Measurements from ENCODE around the gene SERGEF.

SERGEF gene

GRCh38 chr11:17831883-17832282 is 181.0 kb downstream of the SERGEF start:
- Histone ChIP-seq H3K27me3 (replicated peaks; ENCODE audit: control insufficient read depth, insufficient read depth, low read length, poor library complexity, severe bottlenecking) (no peaks in the 10 kb centered on the region), H3K4me1 (ENCODE audit: control insufficient read depth, insufficient read depth, low read length, poor library complexity, severe bottlenecking) (no peaks in the 10 kb centered on the region), H3K4me3 (ENCODE audit: insufficient read depth, low read depth, low read length, poor library complexity, severe bottlenecking) (no peak overlapping the region), H3K36me3 (ENCODE audit: control insufficient read depth, insufficient read depth, low read length) (no peaks in the 10 kb centered on the region), H3K9me3 (ENCODE audit: control insufficient read depth, low read length) (no peaks in the 10 kb centered on the region), H3K27ac (ENCODE audit: insufficient read depth, low read length, poor library complexity, severe bottlenecking) (no peak overlapping the region)
- DNase-seq, result no peak

GRCh38 chr11:17831228-17831627 is 181.6 kb downstream of the SERGEF start:
- H3K9me3 ChIP-seq (ENCODE audit: control insufficient read depth, low read length), result no peaks in the 10 kb centered on the region
- DNase-seq, result no peak
- H3K27me3 ChIP-seq (replicated peaks; ENCODE audit: control insufficient read depth, insufficient read depth, low read length, poor library complexity, severe bottlenecking), result no peaks in the 10 kb centered on the region
- no peaks in the 10 kb centered on the region for H3K36me3 ChIP-seq (ENCODE audit: control insufficient read depth, insufficient read depth, low read length)
- no peak overlapping the region for H3K4me3 ChIP-seq (ENCODE audit: insufficient read depth, low read depth, low read length, poor library complexity, severe bottlenecking)
- no peak overlapping the region for H3K27ac ChIP-seq (ENCODE audit: insufficient read depth, low read length, poor library complexity, severe bottlenecking)
- H3K4me1 ChIP-seq (ENCODE audit: control insufficient read depth, insufficient read depth, low read length, poor library complexity, severe bottlenecking), result no peaks in the 10 kb centered on the region

GRCh38 chr11:17828311-17828751 is 184.5 kb downstream of the SERGEF start:
- Histone ChIP-seq H3K4me1 (ENCODE audit: control insufficient read depth, insufficient read depth, low read length, poor library complexity, severe bottlenecking) (no peaks in the 10 kb centered on the region), H3K36me3 (ENCODE audit: control insufficient read depth, insufficient read depth, low read length) (no peaks in the 10 kb centered on the region), H3K9me3 (ENCODE audit: control insufficient read depth, low read length) (no peaks in the 10 kb centered on the region), H3K27me3 (replicated peaks; ENCODE audit: control insufficient read depth, insufficient read depth, low read length, poor library complexity, severe bottlenecking) (no peaks in the 10 kb centered on the region), H3K4me3 (ENCODE audit: insufficient read depth, low read depth, low read length, poor library complexity, severe bottlenecking) (no peak overlapping the region), H3K27ac (ENCODE audit: insufficient read depth, low read length, poor library complexity, severe bottlenecking) (no peak overlapping the region)
- no peak for DNase-seq

- Histone ChIP-seq H3K27ac (ENCODE audit: insufficient read depth, low read length, poor library complexity, severe bottlenecking) (no peak overlapping the region), H3K36me3 (ENCODE audit: control insufficient read depth, insufficient read depth, low read length) (no peaks in the 10 kb centered on the region), H3K9me3 (ENCODE audit: control insufficient read depth, low read length) (no peaks in the 10 kb centered on the region), H3K4me3 (ENCODE audit: insufficient read depth, low read depth, low read length, poor library complexity, severe bottlenecking) (no peak overlapping the region), H3K4me1 (ENCODE audit: control insufficient read depth, insufficient read depth, low read length, poor library complexity, severe bottlenecking) (no peaks in the 10 kb centered on the region), H3K27me3 (replicated peaks; ENCODE audit: control insufficient read depth, insufficient read depth, low read length, poor library complexity, severe bottlenecking) (no peaks in the 10 kb centered on the region)
- DNase-seq, result no peak
Observed at GRCh38 chr11:17827006-17827405, 185.8 kb downstream of the SERGEF start.

- H3K9me3 ChIP-seq (ENCODE audit: control insufficient read depth, low read length), result no peaks in the 10 kb centered on the region
- H3K27ac ChIP-seq (ENCODE audit: insufficient read depth, low read length, poor library complexity, severe bottlenecking), result no peak overlapping the region
- DNase-seq, result no peak
Observed at GRCh38 chr11:17822401-17822781, 190.5 kb downstream of the SERGEF start.

GRCh38 chr11:17821648-17822400 is 191.0 kb downstream of the SERGEF start:
- H3K4me3 ChIP-seq (ENCODE audit: insufficient read depth, low read depth, low read length, poor library complexity, severe bottlenecking), result no peak overlapping the region
- H3K36me3 ChIP-seq (ENCODE audit: control insufficient read depth, insufficient read depth, low read length), result no peaks in the 10 kb centered on the region
- DNase-seq, result no peak
- no peaks in the 10 kb centered on the region for H3K27me3 ChIP-seq (replicated peaks; ENCODE audit: control insufficient read depth, insufficient read depth, low read length, poor library complexity, severe bottlenecking)
- no peaks in the 10 kb centered on the region for H3K9me3 ChIP-seq (ENCODE audit: control insufficient read depth, low read length)
- no peak overlapping the region for H3K27ac ChIP-seq (ENCODE audit: insufficient read depth, low read length, poor library complexity, severe bottlenecking)
- H3K4me1 ChIP-seq (ENCODE audit: control insufficient read depth, insufficient read depth, low read length, poor library complexity, severe bottlenecking), result no peaks in the 10 kb centered on the region

More at GRCh38 chr11:17822401-17822781, 190.5 kb downstream of the SERGEF start:
- no peaks in the 10 kb centered on the region for H3K4me1 ChIP-seq (ENCODE audit: control insufficient read depth, insufficient read depth, low read length, poor library complexity, severe bottlenecking)
- no peak overlapping the region for H3K4me3 ChIP-seq (ENCODE audit: insufficient read depth, low read depth, low read length, poor library complexity, severe bottlenecking)
- no peaks in the 10 kb centered on the region for H3K27me3 ChIP-seq (replicated peaks; ENCODE audit: control insufficient read depth, insufficient read depth, low read length, poor library complexity, severe bottlenecking)
- H3K36me3 ChIP-seq (ENCODE audit: control insufficient read depth, insufficient read depth, low read length), result no peaks in the 10 kb centered on the region

- Histone ChIP-seq H3K27me3 (replicated peaks; ENCODE audit: control insufficient read depth, insufficient read depth, low read length, poor library complexity, severe bottlenecking) (no peaks in the 10 kb centered on the region), H3K36me3 (ENCODE audit: control insufficient read depth, insufficient read depth, low read length) (peaks cover 7% of the 10 kb centered on the region), H3K4me1 (ENCODE audit: control insufficient read depth, insufficient read depth, low read length, poor library complexity, severe bottlenecking) (no peaks in the 10 kb centered on the region), H3K27ac (ENCODE audit: insufficient read depth, low read length, poor library complexity, severe bottlenecking) (no peak overlapping the region), H3K4me3 (ENCODE audit: insufficient read depth, low read depth, low read length, poor library complexity, severe bottlenecking) (no peak overlapping the region), H3K9me3 (ENCODE audit: control insufficient read depth, low read length) (no peaks in the 10 kb centered on the region)
- no peak for DNase-seq
Observed at GRCh38 chr11:17816232-17816931, 196.5 kb downstream of the SERGEF start.

- H3K9me3 ChIP-seq (ENCODE audit: control insufficient read depth, low read length), result no peaks in the 10 kb centered on the region
- H3K36me3 ChIP-seq (ENCODE audit: control insufficient read depth, insufficient read depth, low read length), result peaks cover 7% of the 10 kb centered on the region
- no peak for DNase-seq
- no peak overlapping the region for H3K27ac ChIP-seq (ENCODE audit: insufficient read depth, low read length, poor library complexity, severe bottlenecking)
- no peaks in the 10 kb centered on the region for H3K4me1 ChIP-seq (ENCODE audit: control insufficient read depth, insufficient read depth, low read length, poor library complexity, severe bottlenecking)
- no peak overlapping the region for H3K4me3 ChIP-seq (ENCODE audit: insufficient read depth, low read depth, low read length, poor library complexity, severe bottlenecking)
- H3K27me3 ChIP-seq (replicated peaks; ENCODE audit: control insufficient read depth, insufficient read depth, low read length, poor library complexity, severe bottlenecking), result no peaks in the 10 kb centered on the region
Observed at GRCh38 chr11:17814546-17814945, 198.3 kb downstream of the SERGEF start.

- Histone ChIP-seq H3K9me3 (ENCODE audit: control insufficient read depth, low read length) (no peaks in the 10 kb centered on the region), H3K4me1 (ENCODE audit: control insufficient read depth, insufficient read depth, low read length, poor library complexity, severe bottlenecking) (no peaks in the 10 kb centered on the region), H3K4me3 (ENCODE audit: insufficient read depth, low read depth, low read length, poor library complexity, severe bottlenecking) (no peak overlapping the region), H3K27ac (ENCODE audit: insufficient read depth, low read length, poor library complexity, severe bottlenecking) (no peak overlapping the region), H3K36me3 (ENCODE audit: control insufficient read depth, insufficient read depth, low read length) (peaks cover 7% of the 10 kb centered on the region), H3K27me3 (replicated peaks; ENCODE audit: control insufficient read depth, insufficient read depth, low read length, poor library complexity, severe bottlenecking) (no peaks in the 10 kb centered on the region)
- no peak for DNase-seq
Observed at GRCh38 chr11:17813391-17814059, 199.3 kb downstream of the SERGEF start.

GRCh38 chr11:17812865-17813187 is 200.0 kb downstream of the SERGEF start:
- H3K4me1 ChIP-seq (ENCODE audit: control insufficient read depth, insufficient read depth, low read length, poor library complexity, severe bottlenecking), result no peaks in the 10 kb centered on the region

More at GRCh38 chr11:17812865-17813187, 200.0 kb downstream of the SERGEF start:
- no peak for DNase-seq
- no peaks in the 10 kb centered on the region for H3K27me3 ChIP-seq (replicated peaks; ENCODE audit: control insufficient read depth, insufficient read depth, low read length, poor library complexity, severe bottlenecking)
- H3K27ac ChIP-seq (ENCODE audit: insufficient read depth, low read length, poor library complexity, severe bottlenecking), result no peak overlapping the region
- no peaks in the 10 kb centered on the region for H3K9me3 ChIP-seq (ENCODE audit: control insufficient read depth, low read length)
- peaks cover 7% of the 10 kb centered on the region for H3K36me3 ChIP-seq (ENCODE audit: control insufficient read depth, insufficient read depth, low read length)
- no peak overlapping the region for H3K4me3 ChIP-seq (ENCODE audit: insufficient read depth, low read depth, low read length, poor library complexity, severe bottlenecking)

Data from effector memory CD4-positive, alpha-beta T cell (primary cell).